Ramos (cell line): ENCODE measurements around the gene KLF9.
"Not testable (repeated sequence)": the region's sequence is repeated elsewhere in the genome, so short reads cannot be mapped to it uniquely, and the experiment has no call there.

Experiments
- in situ Hi-C: fragments of 300-500 bp; cut with MboI; formaldehyde crosslinking; loops from one replicate; pipeline ENCODE4 v1.14.3; 2022; ENCODE audit warnings: low sequenced_read_pairs; ENCODE audit not compliant: unreplicated experiment

KLF9 gene

GRCh38 chr9:70405808-70406433, 8.5 kb downstream of the KLF9 start:
- in situ Hi-C loops, result no loop called here

DNA sequence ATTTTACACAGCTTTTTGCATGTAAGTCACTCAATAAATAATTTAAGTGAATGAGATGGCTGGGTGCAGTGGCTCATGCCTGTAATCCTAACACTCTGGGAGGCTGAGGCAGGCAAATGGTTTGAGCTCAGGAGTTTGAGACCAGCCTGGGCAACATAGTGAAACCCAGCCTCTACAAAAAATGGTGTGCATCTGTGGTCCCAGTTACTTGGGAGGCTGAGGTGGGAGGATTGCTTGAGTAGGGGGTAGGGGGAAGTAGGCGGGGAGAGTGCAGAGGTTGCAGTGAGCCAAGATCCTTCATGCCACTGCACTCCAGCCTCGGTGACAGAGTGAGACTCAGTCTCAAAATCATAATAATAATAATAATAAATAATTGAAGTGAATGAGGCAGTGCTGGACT, 10.2 kb downstream of the KLF9 start:
- in situ Hi-C loops, result no loop called here

GRCh38 chr9:70403618-70404025, 10.8 kb downstream of the KLF9 start:
- in situ Hi-C loops, result no loop called here

DNA sequence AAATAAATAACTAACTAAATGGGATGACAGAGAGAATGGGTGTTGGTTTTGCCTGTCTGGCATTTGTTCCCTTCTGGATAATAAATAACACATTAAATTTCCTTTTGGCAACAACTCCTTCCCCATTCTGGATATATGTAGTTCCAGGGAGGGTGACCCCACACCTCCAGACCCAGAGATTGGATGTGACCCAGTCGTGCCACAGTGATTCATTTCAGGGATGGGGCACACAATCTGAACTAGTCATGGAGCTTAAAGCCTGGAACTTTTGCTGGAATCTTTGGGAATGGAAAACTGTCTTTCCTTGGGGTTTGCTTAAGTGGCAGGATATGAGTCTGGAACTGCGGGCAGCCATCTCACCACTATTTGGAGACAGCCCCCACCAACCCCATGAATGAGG, 11.3 kb downstream of the KLF9 start:
- in situ Hi-C loops, result no loop called here

DNA sequence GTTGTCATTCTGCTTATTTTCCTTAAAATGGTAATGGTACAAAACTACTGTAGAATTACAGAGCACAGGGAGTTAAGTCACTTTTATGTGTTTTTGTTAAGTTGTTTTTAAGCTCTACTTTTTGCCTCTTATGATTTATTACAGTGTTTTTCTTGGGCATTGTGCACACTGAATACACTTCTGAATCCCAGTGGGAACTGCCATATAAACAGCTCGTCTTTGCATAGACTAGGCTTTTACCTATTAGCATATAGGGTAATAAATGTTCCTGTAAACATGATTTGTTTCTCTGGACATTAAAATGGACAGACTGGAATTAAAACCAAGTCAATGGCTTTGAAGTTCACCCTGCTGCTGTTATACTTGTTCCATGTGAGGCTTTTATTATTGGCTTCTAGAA, 12.2 kb downstream of the KLF9 start:
- in situ Hi-C loops, result no loop called here

GRCh38 chr9:70401241-70401640, 13.2 kb downstream of the KLF9 start:
- in situ Hi-C loops, result not testable (repeated sequence)

DNA sequence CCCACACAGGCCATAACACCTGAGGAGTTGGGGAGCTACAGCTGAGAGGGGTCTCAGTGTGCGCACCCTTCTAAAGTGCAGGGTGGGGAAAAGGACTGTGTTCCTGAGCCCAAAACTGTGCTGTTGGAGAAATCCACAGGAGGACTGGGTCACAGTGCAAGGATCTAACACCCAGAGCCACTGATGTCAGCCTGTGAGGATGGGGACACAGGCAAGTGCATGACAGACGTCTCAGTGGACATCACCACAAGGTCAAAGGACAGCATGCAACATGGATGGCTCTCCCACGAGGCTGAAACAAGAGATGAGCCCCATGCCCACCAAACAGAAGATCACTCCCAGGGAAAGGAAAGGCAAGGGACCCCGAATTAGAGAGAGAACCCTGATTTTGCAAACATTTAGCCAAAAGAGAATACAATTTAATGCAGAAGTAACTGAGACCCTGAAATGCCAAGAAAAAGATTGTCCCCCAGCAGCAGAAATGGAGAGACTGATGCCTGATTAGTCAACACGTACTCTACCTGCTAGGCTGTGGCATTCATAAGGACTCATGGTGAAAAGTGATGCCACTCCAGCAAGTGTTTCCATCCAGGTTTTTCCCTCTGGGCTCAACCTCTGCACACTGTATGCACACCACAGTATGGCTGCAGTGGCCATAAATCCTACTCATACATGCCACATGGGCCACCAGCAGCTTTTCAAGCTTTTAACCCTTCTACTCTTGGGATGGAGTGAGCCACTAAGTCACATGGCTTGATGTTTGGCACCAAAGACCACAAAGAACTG, 14.2 kb downstream of the KLF9 start:
- in situ Hi-C loops, result no loop called here

- in situ Hi-C loops, result no loop called here
Observed at GRCh38 chr9:70399141-70399540, 15.3 kb downstream of the KLF9 start.

GRCh38 chr9:70398145-70398556, 16.3 kb downstream of the KLF9 start:
- in situ Hi-C loops, result no loop called here

GRCh38 chr9:70395652-70396051, 18.8 kb downstream of the KLF9 start:
- in situ Hi-C loops, result no loop called here

GRCh38 chr9:70392850-70393249, 21.6 kb downstream of the KLF9 start:
- in situ Hi-C loops, result no loop called here

DNA sequence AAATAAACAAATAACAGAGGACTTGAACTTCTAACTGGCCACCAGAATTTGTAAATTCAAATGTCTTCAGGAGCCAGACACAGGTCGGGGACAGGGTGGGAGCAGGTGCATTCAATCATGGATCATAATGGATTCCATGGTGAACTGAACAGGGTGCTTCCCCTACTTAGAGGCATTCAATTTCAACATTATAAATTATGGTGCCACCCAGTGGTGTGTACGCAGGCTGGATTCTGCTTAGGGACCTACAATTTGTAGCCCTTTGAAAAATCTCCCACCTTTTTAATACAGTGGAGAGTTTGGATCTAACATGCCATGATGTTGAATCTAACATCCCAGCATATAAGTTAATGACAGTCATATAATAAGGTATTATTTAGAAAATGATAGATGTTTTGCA, 22.3 kb downstream of the KLF9 start:
- in situ Hi-C loops, result no loop called here

DNA sequence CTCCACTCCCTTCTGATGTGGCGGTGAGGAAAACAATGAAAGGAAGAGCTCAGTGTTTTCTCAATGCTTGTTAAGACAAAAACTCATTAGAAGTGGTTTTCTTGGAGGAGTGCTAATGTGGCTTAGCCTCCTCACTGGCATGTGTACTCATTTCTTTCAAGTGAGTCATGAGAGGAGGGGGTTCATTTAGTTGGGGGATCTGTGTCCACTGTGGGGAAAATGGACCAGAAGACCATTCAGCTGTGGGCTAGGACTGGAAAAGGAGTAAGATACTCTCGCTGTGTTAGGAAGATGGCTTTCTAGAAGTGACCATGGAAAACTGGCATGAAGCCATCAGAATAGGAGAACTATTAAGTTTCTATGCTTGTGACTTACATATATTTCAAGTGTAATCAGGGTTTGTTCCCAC, 23.5 kb downstream of the KLF9 start:
- in situ Hi-C loops, result no loop called here

DNA sequence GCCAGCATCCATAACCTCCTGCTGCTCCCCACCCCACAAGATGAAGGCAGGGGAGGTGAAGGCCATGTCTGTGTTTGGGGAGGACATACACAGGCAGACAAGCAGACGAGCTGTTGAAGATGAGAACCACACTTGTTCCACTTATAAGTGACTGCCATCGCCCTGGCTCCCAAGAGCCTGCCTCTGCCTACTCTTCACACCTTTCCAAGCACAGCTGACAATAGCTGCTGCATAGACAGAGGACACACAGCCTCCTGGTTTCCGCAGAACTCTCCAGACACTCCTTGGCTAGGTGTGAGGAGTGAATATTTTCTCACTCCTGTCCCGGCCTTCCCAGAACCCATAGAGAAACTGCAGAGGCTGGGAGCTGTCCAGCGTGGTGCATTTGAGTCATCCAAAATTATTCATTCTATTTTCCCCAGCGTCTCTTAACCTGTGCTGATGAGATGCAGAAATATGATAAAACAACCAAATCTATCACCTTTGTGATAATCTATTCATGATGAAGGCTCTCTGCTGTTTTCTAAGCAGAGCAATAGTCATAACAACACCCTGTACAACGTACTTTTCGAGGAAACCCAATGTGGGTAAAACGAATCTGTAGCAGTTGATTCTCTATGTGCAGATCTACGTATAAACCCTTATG, 24.7 kb downstream of the KLF9 start:
- in situ Hi-C loops, result no loop called here

- in situ Hi-C loops, result no loop called here
Observed at GRCh38 chr9:70389188-70389587, 25.3 kb downstream of the KLF9 start.

- in situ Hi-C loops, result no loop called here
Observed at GRCh38 chr9:70387663-70388062, 26.8 kb downstream of the KLF9 start.

DNA sequence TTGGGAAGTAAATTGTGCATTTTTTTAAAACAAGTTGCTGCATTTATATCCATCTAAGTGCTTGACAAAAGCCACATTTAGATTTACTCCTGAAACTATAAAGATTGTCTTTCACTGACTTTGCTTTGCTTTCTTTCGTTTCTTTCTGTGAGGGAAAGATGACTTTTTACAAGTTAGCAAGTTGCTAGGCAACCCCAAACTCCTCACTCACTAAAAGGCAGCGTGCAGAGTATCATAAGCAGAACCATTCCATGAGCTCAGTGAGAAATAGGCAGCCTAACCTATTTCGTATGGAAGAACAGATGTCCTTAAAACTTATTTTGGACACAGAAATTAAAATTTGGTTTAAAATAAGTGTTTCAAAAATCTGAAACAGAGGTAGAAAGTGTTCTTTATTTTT, 29.0 kb downstream of the KLF9 start:
- in situ Hi-C loops, result no loop called here

- in situ Hi-C loops, result no loop called here
Observed at GRCh38 chr9:70382709-70383605, 31.5 kb downstream of the KLF9 start.

GRCh38 chr9:70382046-70382708, 32.3 kb downstream of the KLF9 start:
- in situ Hi-C loops, result no loop called here
